ENCODE data around the gene SLA2.

GRCh38 chr20:36644706-36645095, 1.3 kb downstream of the SLA2 start:
- TF ChIP-seq CTCF (IDR thresholded peaks at IDR 0.05; ENCODE audit: borderline replicate concordance, extremely low read depth, low read length, poor library complexity, severe bottlenecking) = no peak
- no peak for TF ChIP-seq EZH2 (IDR thresholded peaks at IDR 0.05; ENCODE audit: borderline replicate concordance, low read depth, low read length, severe bottlenecking)

Measured in DND-41 (cell line).